Natural killer cell treated with Interleukin-12 subunit alpha and Interleukin-12 subunit beta and Interleukin-15 and Interleukin-18, amount 100 ng/mL, for 72 hours (primary cell): ENCODE results near the gene ZC3H7B. TPM values are rescaled to one million over a fixed set of nuclear protein-coding genes. Genes with fewer than 3 reads are reported as not detected.

Source experiments
- ATAC-seq, 2 donors: fragments of 150-1000 bp; cut with Tn5 transposase in 1 of 2; sonication (Bioruptor Pico), chemical (Tn5 transposase) in 1 of 2; 2 replicates each; pipeline ENCODE4 v1.10.0; 2021
- DNase-seq: peaks from one replicate; pipeline ENCODE4 v3.0.0; 2022; ENCODE audit warnings: low spot score
- H3K27ac Mint-ChIP-seq, 2 donors: 1 replicate in 1 of 2; 2 replicates in 1 of 2; pipeline ENCODE4 v1.8.0; 2022; ENCODE audit warnings: mixed read lengths in 2 of 2, mild to moderate bottlenecking in 1 of 2, moderate library complexity in 1 of 2
- H3K27me3 Mint-ChIP-seq, 2 donors: 1 replicate in 1 of 2; 2 replicates in 1 of 2; pipeline ENCODE4 v1.8.0; 2022; ENCODE audit warnings: mixed read lengths in 2 of 2
- H3K36me3 Mint-ChIP-seq: one replicate; pipeline ENCODE4 v1.8.0; 2022; ENCODE audit warnings: mixed read lengths
- H3K4me1 Mint-ChIP-seq, 2 donors: 1 replicate in 1 of 2; 2 replicates in 1 of 2; pipeline ENCODE4 v1.8.0; 2022; ENCODE audit warnings: low read depth in 2 of 2, mixed read lengths in 2 of 2, mild to moderate bottlenecking in 1 of 2
- H3K4me3 Mint-ChIP-seq: one replicate; pipeline ENCODE4 v1.8.0; 2022; ENCODE audit warnings: mixed read lengths
- H3K9me3 Mint-ChIP-seq: 2 replicates; pipeline ENCODE4 v1.8.0; 2022; ENCODE audit warnings: mixed read lengths
- total RNA-seq, 2 donors: library from RNA; stranded (reverse); gene quantifications; one replicate each; pipeline ENCODE4 v1.2.3, GENCODE V29; 2022

ZC3H7B gene
- total RNA-seq, 2 donors from 2014 or later, result 51.2 to 68.9 TPM

GRCh38 chr22:41359376-41359775 lies 58.1 kb downstream of the ZC3H7B start:
- Mint-ChIP-seq H3K9me3 (no peaks in the 10 kb centered on the region), H3K36me3 (no peaks in the 10 kb centered on the region), H3K27ac (no peak overlapping the region), H3K4me1 (no peaks in the 10 kb centered on the region), H3K27me3 (no peaks in the 10 kb centered on the region), H3K4me3 (no peak overlapping the region)
- no peak for DNase-seq
- no peak for ATAC-seq

GRCh38 chr22:41360126-41360525 lies 58.8 kb downstream of the ZC3H7B start:
- Mint-ChIP-seq H3K27ac (no peak overlapping the region), H3K4me1 (no peaks in the 10 kb centered on the region), H3K9me3 (no peaks in the 10 kb centered on the region), H3K4me3 (no peak overlapping the region), H3K27me3 (no peaks in the 10 kb centered on the region), H3K36me3 (no peaks in the 10 kb centered on the region)
- no peak for ATAC-seq
- no peak for DNase-seq

- Mint-ChIP-seq H3K27ac (no peak overlapping the region), H3K4me1 (no peaks in the 10 kb centered on the region), H3K9me3 (no peaks in the 10 kb centered on the region), H3K4me3 (no peak overlapping the region), H3K27me3 (no peaks in the 10 kb centered on the region), H3K36me3 (no peaks in the 10 kb centered on the region)
- DNase-seq, result no peak
- no peak for ATAC-seq
Measured at GRCh38 chr22:41361716-41362310, 60.5 kb downstream of the ZC3H7B start.

- Mint-ChIP-seq H3K36me3 (no peaks in the 10 kb centered on the region), H3K4me1 (no peaks in the 10 kb centered on the region), H3K4me3 (no peak overlapping the region), H3K9me3 (no peaks in the 10 kb centered on the region), H3K27ac (no peak overlapping the region), H3K27me3 (no peaks in the 10 kb centered on the region)
- DNase-seq, result no peak
- ATAC-seq, result no peak
Measured at GRCh38 chr22:41362615-41363014, 61.3 kb downstream of the ZC3H7B start.

- no peaks in the 10 kb centered on the region for H3K36me3 Mint-ChIP-seq
- no peaks in the 10 kb centered on the region for H3K4me1 Mint-ChIP-seq
- H3K27me3 Mint-ChIP-seq, result no peaks in the 10 kb centered on the region
- H3K9me3 Mint-ChIP-seq, result no peaks in the 10 kb centered on the region
- H3K27ac Mint-ChIP-seq, result no peak overlapping the region
- no peak for ATAC-seq
- no peak overlapping the region for H3K4me3 Mint-ChIP-seq
- DNase-seq, result no peak
Measured at GRCh38 chr22:41364233-41364632, 62.9 kb downstream of the ZC3H7B start.

GRCh38 chr22:41364955-41365354 lies 63.6 kb downstream of the ZC3H7B start:
- no peaks in the 10 kb centered on the region for H3K36me3 Mint-ChIP-seq
- ATAC-seq (no peak), DNase-seq (no peak)
- H3K27ac Mint-ChIP-seq, result no peak overlapping the region
- H3K27me3 Mint-ChIP-seq, result no peaks in the 10 kb centered on the region
- H3K9me3 Mint-ChIP-seq, result no peaks in the 10 kb centered on the region
- H3K4me1 Mint-ChIP-seq, result no peaks in the 10 kb centered on the region
- H3K4me3 Mint-ChIP-seq, result no peak overlapping the region

GRCh38 chr22:41365425-41365824 lies 64.1 kb downstream of the ZC3H7B start:
- Mint-ChIP-seq H3K27ac (no peak overlapping the region), H3K36me3 (no peaks in the 10 kb centered on the region), H3K9me3 (no peaks in the 10 kb centered on the region), H3K4me1 (no peaks in the 10 kb centered on the region), H3K27me3 (no peaks in the 10 kb centered on the region), H3K4me3 (no peak overlapping the region)
- no peak for DNase-seq
- no peak for ATAC-seq

- peaks cover 0 to 5% of the 10 kb centered on the region in 2 donors for H3K27me3 Mint-ChIP-seq
- DNase-seq (no peak), ATAC-seq (no peak)
- no peak overlapping the region for H3K4me3 Mint-ChIP-seq
- no peaks in the 10 kb centered on the region for H3K4me1 Mint-ChIP-seq
- H3K27ac Mint-ChIP-seq, result no peak overlapping the region
- H3K9me3 Mint-ChIP-seq, result no peaks in the 10 kb centered on the region
- no peaks in the 10 kb centered on the region for H3K36me3 Mint-ChIP-seq
Measured at GRCh38 chr22:41366323-41367029, 65.2 kb downstream of the ZC3H7B start.

GRCh38 chr22:41367039-41367679 lies 65.8 kb downstream of the ZC3H7B start:
- Mint-ChIP-seq H3K4me3 (no peak overlapping the region), H3K27ac (no peak overlapping the region), H3K9me3 (no peaks in the 10 kb centered on the region), H3K27me3 (peaks cover 0 to 5% of the 10 kb centered on the region in 2 donors), H3K36me3 (no peaks in the 10 kb centered on the region), H3K4me1 (no peaks in the 10 kb centered on the region)
- DNase-seq (no peak), ATAC-seq (peak; percentile 25 to 43)

- DNase-seq (no peak), ATAC-seq (peak in 1 of 2 donors; percentile 10)
- no peaks in the 10 kb centered on the region for H3K9me3 Mint-ChIP-seq
- H3K4me3 Mint-ChIP-seq, result no peak overlapping the region
- no peaks in the 10 kb centered on the region for H3K36me3 Mint-ChIP-seq
- H3K27me3 Mint-ChIP-seq, result peaks cover 0 to 5% of the 10 kb centered on the region in 2 donors
- H3K27ac Mint-ChIP-seq, result no peak overlapping the region
- H3K4me1 Mint-ChIP-seq, result no peaks in the 10 kb centered on the region
Measured at GRCh38 chr22:41367680-41368542, 66.6 kb downstream of the ZC3H7B start.

- Mint-ChIP-seq H3K36me3 (no peaks in the 10 kb centered on the region), H3K27ac (no peak overlapping the region), H3K4me1 (no peaks in the 10 kb centered on the region), H3K9me3 (no peaks in the 10 kb centered on the region), H3K27me3 (peaks cover 0 to 5% of the 10 kb centered on the region in 2 donors), H3K4me3 (no peak overlapping the region)
- no peak for DNase-seq
- ATAC-seq, result no peak
Measured at GRCh38 chr22:41368543-41369423, 67.5 kb downstream of the ZC3H7B start.

- Mint-ChIP-seq H3K27ac (no peak overlapping the region), H3K9me3 (no peaks in the 10 kb centered on the region), H3K4me1 (no peaks in the 10 kb centered on the region), H3K27me3 (peaks cover 0 to 5% of the 10 kb centered on the region in 2 donors), H3K36me3 (no peaks in the 10 kb centered on the region), H3K4me3 (no peak overlapping the region)
- no peak for ATAC-seq
- DNase-seq, result no peak
Measured at GRCh38 chr22:41369424-41369745, 68.1 kb downstream of the ZC3H7B start.

- Mint-ChIP-seq H3K4me3 (no peak overlapping the region), H3K9me3 (no peaks in the 10 kb centered on the region), H3K27me3 (peaks cover 0 to 5% of the 10 kb centered on the region in 2 donors), H3K4me1 (no peaks in the 10 kb centered on the region), H3K27ac (no peak overlapping the region), H3K36me3 (no peaks in the 10 kb centered on the region)
- ATAC-seq (no peak), DNase-seq (no peak)
Measured at GRCh38 chr22:41369837-41370236, 68.5 kb downstream of the ZC3H7B start.
